HCT116 (cell line): ENCODE data around the gene SNIP1. TPM values are rescaled to one million over a fixed set of nuclear protein-coding genes. Genes with fewer than 3 reads are reported as not detected.

Source experiments
- ATAC-seq: fragments of 200-7000 bp; cut with Tn5 transposase; 2 replicates; pipeline ENCODE4 v1.9.1; 2020; ENCODE audit warnings: mild to moderate bottlenecking, moderate library complexity
- BruUV-seq: library from RNA; stranded (reverse); fragments of 400-500 nt; replicated peaks from 2 replicates; lab custom pipeline; 2021; lab: Mats Ljungman, UMichigan
- CTCF ChIA-PET: fragments of 300-600 bp; sonication (Branson Sonifier 250); formaldehyde crosslinking; loops from one replicate; lab custom pipeline; 2021; ENCODE audit warnings: antibody characterized with exemption; lab: Charles Lee
- POLR2A ChIA-PET: fragments of 300-600, 350-600 bp; sonication (Branson Sonifier 250); formaldehyde crosslinking; loops from one replicate; lab custom pipeline; 2021; ENCODE audit warnings: antibody characterized with exemption; lab: Charles Lee
- RAD21 ChIA-PET, 2 experiments: fragments of 300-600 bp; sonication (Branson Sonifier 250); formaldehyde crosslinking; loops; one replicate each; lab custom pipeline; 2023; ENCODE audit warnings: low total read pairs in 2 of 2; ENCODE audit not compliant: uncharacterized antibody in 2 of 2, unreplicated experiment in 2 of 2, low non-redundant PET in 1 of 2; lab: Charles Lee
- DNase-seq: peaks from one replicate; pipeline ENCODE4 v3.0.0-alpha.2; 2010; ENCODE audit warnings: low read depth, low spot score
- H2AFZ ChIP-seq: fragments of 200-600 bp; shearing (Covaris generic), sonication (generic); 2 replicates; pipeline ENCODE4 v1.6.1; 2017; ENCODE audit warnings: low read depth, mixed run types, mixed read lengths, antibody characterized with exemption, low read length; ENCODE audit not compliant: poor library complexity, severe bottlenecking
- H3K27ac ChIP-seq: 2 replicates; pipeline ENCODE4 v1.5.1; 2012; ENCODE audit warnings: low read depth, low read length
- H3K27me3 ChIP-seq: fragments of 200-600 bp; sonication (generic); 2 replicates; pipeline ENCODE4 v1.6.1; 2016; ENCODE audit warnings: mixed run types, low read length, mixed read lengths; ENCODE audit not compliant: insufficient read depth
- H3K36me3 ChIP-seq, 2 experiments: fragments of 200-500 bp in 1 of 2; fragments of 200-600 bp in 1 of 2; sonication (Bioruptor generic) in 1 of 2; sonication (generic) in 1 of 2; 2 replicates each; pipeline versions ENCODE4 v1.5.1 to v1.6.1; 2014 to 2016; ENCODE audit warnings: low read length in 2 of 2, inconsistent platforms in 1 of 2, mixed read lengths in 1 of 2, mixed run types in 1 of 2; ENCODE audit not compliant: insufficient read depth in 2 of 2, control insufficient read depth in 1 of 2
- H3K4me1 ChIP-seq, 2 experiments: fragments of 200-600 bp in 1 of 2; sonication (generic) in 1 of 2; 2 replicates each; pipeline versions ENCODE4 v1.5.1 to v1.6.1; 2012 to 2017; ENCODE audit warnings: low read length in 2 of 2, inconsistent platforms in 1 of 2, mild to moderate bottlenecking in 1 of 2, mixed read lengths in 1 of 2, mixed run types in 1 of 2, moderate library complexity in 1 of 2; ENCODE audit not compliant: insufficient read depth in 2 of 2, control insufficient read depth in 1 of 2
- H3K4me2 ChIP-seq: fragments of 200-600 bp; sonication (generic); 2 replicates; pipeline ENCODE4 v1.6.1; 2017; ENCODE audit warnings: mixed run types, low read length, mixed read lengths
- H3K4me3 ChIP-seq, 2 experiments: fragments of 200-600 bp in 1 of 2; sonication (generic) in 1 of 2; replicated peaks in 1 of 2; 2 replicates each; pipeline ENCODE4 v1.5.1; 2011 to 2016; ENCODE audit warnings: low read length in 2 of 2, control low read depth in 1 of 2, low read depth in 1 of 2, mild to moderate bottlenecking in 1 of 2, mixed read lengths in 1 of 2, mixed run types in 1 of 2
- H3K79me2 ChIP-seq: fragments of 200-600 bp; sonication (generic); 2 replicates; pipeline ENCODE4 v1.6.1; 2017; ENCODE audit warnings: mild to moderate bottlenecking, mixed run types, low read length, moderate library complexity, mixed read lengths; ENCODE audit not compliant: insufficient read depth
- H3K9ac ChIP-seq: fragments of 200-600 bp; sonication (generic); 2 replicates; pipeline ENCODE4 v1.6.1; 2016; ENCODE audit warnings: low read length, mixed read lengths
- H3K9me2 ChIP-seq: fragments of 200-600 bp; sonication (generic), shearing (Covaris generic); 2 replicates; pipeline ENCODE4 v1.6.1; 2017; ENCODE audit warnings: mixed run types, mild to moderate bottlenecking, moderate library complexity; ENCODE audit not compliant: insufficient read depth
- H3K9me3 ChIP-seq, 2 experiments: fragments of 200-500 bp in 1 of 2; fragments of 200-600 bp in 1 of 2; sonication (Bioruptor generic) in 1 of 2; sonication (generic) in 1 of 2; 2 replicates each; pipeline ENCODE4 v1.6.1; 2014 to 2017; ENCODE audit warnings: low read length in 2 of 2, mixed read lengths in 2 of 2, inconsistent platforms in 1 of 2, low read depth in 1 of 2, mild to moderate bottlenecking in 1 of 2, mixed run types in 1 of 2, moderate library complexity in 1 of 2; ENCODE audit not compliant: control insufficient read depth in 1 of 2, insufficient read depth in 1 of 2
- H4K20me1 ChIP-seq: fragments of 200-600 bp; sonication (generic), shearing (Covaris generic); 2 replicates; pipeline ENCODE4 v1.6.1; 2017; ENCODE audit warnings: mixed run types, mild to moderate bottlenecking, moderate library complexity; ENCODE audit not compliant: insufficient read depth
- CBX3 ChIP-seq: IDR thresholded peaks from 2 replicates; pipeline ENCODE4 v1.6.1; 2012; ENCODE audit warnings: low read depth
- CEBPB ChIP-seq: IDR thresholded peaks from 2 replicates; pipeline ENCODE4 v1.6.1; 2012; ENCODE audit warnings: low read depth
- EGR1 ChIP-seq: IDR thresholded peaks from 2 replicates; pipeline ENCODE4 v1.6.1; 2012; ENCODE audit warnings: low read depth
- ELF1 ChIP-seq: IDR thresholded peaks from 2 replicates; pipeline ENCODE4 v1.6.1; 2012; ENCODE audit warnings: low read depth, borderline replicate concordance
- EZH2phosphoT487 ChIP-seq: fragments of 200-600 bp; IDR thresholded peaks from 2 replicates; pipeline ENCODE4 v1.6.1; 2018; ENCODE audit warnings: antibody characterized with exemption, borderline replicate concordance
- FOSL1 ChIP-seq: IDR thresholded peaks from 2 replicates; pipeline ENCODE4 v1.6.1; 2012; ENCODE audit warnings: low read depth
- JUND ChIP-seq: IDR thresholded peaks from 2 replicates; pipeline ENCODE4 v1.6.1; 2012
- POLR2AphosphoS5 ChIP-seq: IDR thresholded peaks from 2 replicates; pipeline ENCODE4 v1.6.1; 2011; ENCODE audit warnings: mild to moderate bottlenecking, low read depth, low read length, moderate library complexity
- RAD21 ChIP-seq: IDR thresholded peaks from 2 replicates; pipeline ENCODE4 v1.6.1; 2012; ENCODE audit warnings: low read depth, mild to moderate bottlenecking
- SIN3A ChIP-seq: IDR thresholded peaks from 2 replicates; pipeline ENCODE4 v1.6.1; 2012; ENCODE audit warnings: low read depth
- SRF ChIP-seq: IDR thresholded peaks from 2 replicates; pipeline ENCODE4 v1.6.1; 2012; ENCODE audit warnings: low read depth
- TCF7L2 ChIP-seq: IDR thresholded peaks from 2 replicates; pipeline ENCODE4 v1.7.0; 2011; ENCODE audit warnings: borderline replicate concordance, inconsistent platforms; ENCODE audit not compliant: insufficient read depth, insufficient read length; ENCODE audit errors: extremely low read depth
- YY1 ChIP-seq: IDR thresholded peaks from 2 replicates; pipeline ENCODE4 v1.6.1; 2011; ENCODE audit warnings: low read length, low read depth, moderate library complexity, mild to moderate bottlenecking; ENCODE audit not compliant: insufficient replicate concordance; ENCODE audit errors: extremely low read depth
- ZNF274 ChIP-seq: fragments of 200-500 bp; sonication (Bioruptor generic); IDR thresholded peaks from 2 replicates; pipeline ENCODE4 v1.6.1; 2014; ENCODE audit warnings: mild to moderate bottlenecking, low read depth, low read length, inconsistent platforms
- intact Hi-C: fragments of 100-400 bp; cut with micrococcal nuclease; formaldehyde crosslinking; loops from 2 replicates; pipeline ENCODE4 v1.10.0; 2022
- total RNA-seq: library from RNA; stranded (reverse); gene quantifications from one replicate; pipeline ENCODE4 v1.2.1, GENCODE V29; 2021; ENCODE audit not compliant: unreplicated experiment
- TF ChIP-seq, protein P1 (sequence below): IDR thresholded peaks from 2 replicates; pipeline ENCODE4 v1.6.1; 2012; ENCODE audit warnings: low read depth
- TF ChIP-seq, protein P2 (sequence below): IDR thresholded peaks from 2 replicates; pipeline ENCODE4 v1.6.1; 2011; ENCODE audit warnings: mild to moderate bottlenecking, low read length, moderate library complexity; ENCODE audit not compliant: insufficient replicate concordance; ENCODE audit errors: extremely low read depth
- TF ChIP-seq, protein P3 (sequence below): IDR thresholded peaks from 2 replicates; pipeline ENCODE4 v1.6.1; 2012

The SNIP1 gene
- total RNA-seq, 1 experiment from 2014 or later, result 18.8 TPM

DNA sequence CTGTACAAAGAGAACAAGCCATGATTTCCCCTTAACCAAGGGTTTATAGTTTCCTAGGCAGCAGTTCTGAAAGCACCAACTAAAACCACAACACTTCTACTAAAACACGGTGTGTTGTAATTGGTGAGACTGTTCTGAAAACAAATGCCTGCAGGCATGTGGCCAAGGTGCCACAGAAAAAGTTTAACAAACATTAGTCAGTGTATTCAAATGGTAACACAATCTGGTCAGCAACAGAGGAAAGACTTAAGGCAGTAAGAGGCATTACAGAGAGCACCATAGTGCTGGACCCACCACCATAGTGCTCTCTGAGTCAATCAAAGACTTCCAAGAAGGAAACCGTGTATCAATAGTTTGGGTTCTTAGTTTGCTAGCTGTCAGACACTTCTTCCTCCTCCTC lies 16.7 kb downstream of the SNIP1 start:
- Histone ChIP-seq H3K4me3 (no peak overlapping the region), H3K9me3 (no peaks in the 10 kb centered on the region), H3K27me3 (no peaks in the 10 kb centered on the region), H2AFZ (no peak overlapping the region), H3K9ac (no peak overlapping the region), H3K4me2 (no peak overlapping the region), H3K9me2 (no peaks in the 10 kb centered on the region), H3K79me2 (peaks cover 13% of the 10 kb centered on the region), H3K4me1 (peaks cover 13 to 35% of the 10 kb centered on the region in 2 experiments), H3K27ac (no peak overlapping the region), H4K20me1 (no peaks in the 10 kb centered on the region), H3K36me3 (peaks cover 24 to 31% of the 10 kb centered on the region in 2 experiments; a peak in 3 of 4 replicates)
- intact Hi-C loops, result no loop called here
- no peak for ATAC-seq
- ChIA-PET CTCF (no interaction called here), POLR2A (no interaction called here), RAD21 (no interaction called here)
- TF ChIP-seq CEBPB (no peak), JUND (no peak), EZH2phosphoT487 (no peak), CBX3 (no peak), ELF1 (no peak), SRF (no peak), SIN3A (no peak), POLR2AphosphoS5 (no peak), ZNF274 (no peak), TCF7L2 (no peak), RAD21 (no peak), YY1 (no peak), EGR1 (no peak), FOSL1 (no peak)
- TF ChIP-seq, protein P1, sequence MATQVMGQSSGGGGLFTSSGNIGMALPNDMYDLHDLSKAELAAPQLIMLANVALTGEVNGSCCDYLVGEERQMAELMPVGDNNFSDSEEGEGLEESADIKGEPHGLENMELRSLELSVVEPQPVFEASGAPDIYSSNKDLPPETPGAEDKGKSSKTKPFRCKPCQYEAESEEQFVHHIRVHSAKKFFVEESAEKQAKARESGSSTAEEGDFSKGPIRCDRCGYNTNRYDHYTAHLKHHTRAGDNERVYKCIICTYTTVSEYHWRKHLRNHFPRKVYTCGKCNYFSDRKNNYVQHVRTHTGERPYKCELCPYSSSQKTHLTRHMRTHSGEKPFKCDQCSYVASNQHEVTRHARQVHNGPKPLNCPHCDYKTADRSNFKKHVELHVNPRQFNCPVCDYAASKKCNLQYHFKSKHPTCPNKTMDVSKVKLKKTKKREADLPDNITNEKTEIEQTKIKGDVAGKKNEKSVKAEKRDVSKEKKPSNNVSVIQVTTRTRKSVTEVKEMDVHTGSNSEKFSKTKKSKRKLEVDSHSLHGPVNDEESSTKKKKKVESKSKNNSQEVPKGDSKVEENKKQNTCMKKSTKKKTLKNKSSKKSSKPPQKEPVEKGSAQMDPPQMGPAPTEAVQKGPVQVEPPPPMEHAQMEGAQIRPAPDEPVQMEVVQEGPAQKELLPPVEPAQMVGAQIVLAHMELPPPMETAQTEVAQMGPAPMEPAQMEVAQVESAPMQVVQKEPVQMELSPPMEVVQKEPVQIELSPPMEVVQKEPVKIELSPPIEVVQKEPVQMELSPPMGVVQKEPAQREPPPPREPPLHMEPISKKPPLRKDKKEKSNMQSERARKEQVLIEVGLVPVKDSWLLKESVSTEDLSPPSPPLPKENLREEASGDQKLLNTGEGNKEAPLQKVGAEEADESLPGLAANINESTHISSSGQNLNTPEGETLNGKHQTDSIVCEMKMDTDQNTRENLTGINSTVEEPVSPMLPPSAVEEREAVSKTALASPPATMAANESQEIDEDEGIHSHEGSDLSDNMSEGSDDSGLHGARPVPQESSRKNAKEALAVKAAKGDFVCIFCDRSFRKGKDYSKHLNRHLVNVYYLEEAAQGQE, result no peak
- TF ChIP-seq, protein P2, sequence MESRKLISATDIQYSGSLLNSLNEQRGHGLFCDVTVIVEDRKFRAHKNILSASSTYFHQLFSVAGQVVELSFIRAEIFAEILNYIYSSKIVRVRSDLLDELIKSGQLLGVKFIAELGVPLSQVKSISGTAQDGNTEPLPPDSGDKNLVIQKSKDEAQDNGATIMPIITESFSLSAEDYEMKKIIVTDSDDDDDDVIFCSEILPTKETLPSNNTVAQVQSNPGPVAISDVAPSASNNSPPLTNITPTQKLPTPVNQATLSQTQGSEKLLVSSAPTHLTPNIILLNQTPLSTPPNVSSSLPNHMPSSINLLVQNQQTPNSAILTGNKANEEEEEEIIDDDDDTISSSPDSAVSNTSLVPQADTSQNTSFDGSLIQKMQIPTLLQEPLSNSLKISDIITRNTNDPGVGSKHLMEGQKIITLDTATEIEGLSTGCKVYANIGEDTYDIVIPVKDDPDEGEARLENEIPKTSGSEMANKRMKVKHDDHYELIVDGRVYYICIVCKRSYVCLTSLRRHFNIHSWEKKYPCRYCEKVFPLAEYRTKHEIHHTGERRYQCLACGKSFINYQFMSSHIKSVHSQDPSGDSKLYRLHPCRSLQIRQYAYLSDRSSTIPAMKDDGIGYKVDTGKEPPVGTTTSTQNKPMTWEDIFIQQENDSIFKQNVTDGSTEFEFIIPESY, result no peak
- TF ChIP-seq, protein P3, sequence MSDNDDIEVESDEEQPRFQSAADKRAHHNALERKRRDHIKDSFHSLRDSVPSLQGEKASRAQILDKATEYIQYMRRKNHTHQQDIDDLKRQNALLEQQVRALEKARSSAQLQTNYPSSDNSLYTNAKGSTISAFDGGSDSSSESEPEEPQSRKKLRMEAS, result no peak
- no peak for DNase-seq
- TSS peak; percentile 29 for BruUV-seq
